Muscle layer of colon (tissue), 2 donors: ENCODE measurements around the gene KANK2.
A peak's percentile ranks its signal among the peaks of the same experiment; 100 is the strongest.

ENCODE experiments used
- H3K27ac ChIP-seq: one replicate; pipeline ENCODE4 v1.7.0; 2013; ENCODE audit warnings: low read depth, mild to moderate bottlenecking, low read length, moderate library complexity
- H3K27me3 ChIP-seq, 2 donors: one replicate each; pipeline ENCODE4 v1.7.0; 2013; ENCODE audit warnings: low read length in 2 of 2, mild to moderate bottlenecking in 2 of 2; ENCODE audit not compliant: insufficient read depth in 2 of 2, control insufficient read depth in 1 of 2
- H3K36me3 ChIP-seq: one replicate; pipeline ENCODE4 v1.7.0; 2013; ENCODE audit warnings: mild to moderate bottlenecking, low read length; ENCODE audit not compliant: insufficient read depth
- H3K4me1 ChIP-seq: one replicate; pipeline ENCODE4 v1.7.0; 2013; ENCODE audit warnings: mild to moderate bottlenecking, low read length; ENCODE audit not compliant: insufficient read depth
- H3K4me3 ChIP-seq, 2 donors: one replicate each; pipeline ENCODE4 v1.7.0; 2013; ENCODE audit warnings: low read length in 2 of 2, low read depth in 1 of 2, mild to moderate bottlenecking in 1 of 2, moderate library complexity in 1 of 2
- H3K9ac ChIP-seq: one replicate; pipeline ENCODE4 v1.7.0; 2013; ENCODE audit warnings: low read length
- H3K9me3 ChIP-seq: one replicate; pipeline ENCODE4 v1.7.0; 2013; ENCODE audit warnings: mild to moderate bottlenecking, low read length
- donor health status: abdominal sarcoma.
- donor health status: Adenocarcinoma of cecum.

Gene KANK2

DNA sequence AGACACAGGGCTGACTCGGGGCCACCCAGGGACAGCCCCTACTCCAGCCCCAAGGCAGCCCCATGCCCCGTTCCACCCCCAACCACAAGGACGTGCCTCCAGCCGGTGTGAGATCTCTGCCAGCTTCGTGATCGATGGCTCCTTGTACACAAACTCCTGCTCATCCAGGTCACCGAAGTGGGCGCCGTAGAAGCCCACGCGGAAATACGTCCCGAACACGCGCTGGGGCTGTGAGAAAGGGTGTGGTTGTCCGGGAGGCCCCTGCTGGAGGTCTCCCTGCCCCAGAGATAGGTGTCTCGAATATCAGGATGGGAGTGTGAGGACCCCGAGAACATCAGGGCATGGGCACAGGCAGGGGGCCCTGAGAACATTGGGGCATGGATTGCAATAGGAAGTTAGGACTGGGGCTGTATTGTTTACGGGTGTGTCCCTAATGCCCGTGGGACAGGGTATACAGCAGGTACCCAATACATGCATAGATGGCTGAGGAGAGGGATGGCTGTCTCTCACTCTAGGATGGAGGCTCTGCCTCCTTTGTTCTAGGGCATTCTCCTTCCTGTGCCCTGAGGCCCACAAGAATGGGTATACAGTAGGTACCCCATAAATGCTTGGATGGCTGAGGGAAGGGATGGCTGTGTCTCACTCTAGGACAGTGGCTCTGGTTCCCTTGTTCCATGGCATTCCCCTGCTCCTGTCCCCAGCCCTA, 5.3 kb upstream of the KANK2 start:
- peaks cover 41% of the 10 kb centered on the region for H3K4me1 ChIP-seq
- peak overlapping the region in 1 of 2 donors; percentile 26 for H3K4me3 ChIP-seq
- peak overlapping the region; percentile 49 for H3K9ac ChIP-seq
- peaks cover 12% of the 10 kb centered on the region for H3K36me3 ChIP-seq
- H3K27ac ChIP-seq: peak overlapping the region; percentile 89
- H3K27me3 ChIP-seq: no peaks in the 10 kb centered on the region
- no peaks in the 10 kb centered on the region for H3K9me3 ChIP-seq

GRCh38 chr19:11201791-11202190, 4.4 kb upstream of the KANK2 start:
- peaks cover 12% of the 10 kb centered on the region for H3K36me3 ChIP-seq
- H3K9ac ChIP-seq: no peak overlapping the region
- peaks cover 41% of the 10 kb centered on the region for H3K4me1 ChIP-seq
- H3K27ac ChIP-seq: peak overlapping the region; percentile 89
- H3K9me3 ChIP-seq: no peaks in the 10 kb centered on the region
- H3K27me3 ChIP-seq: no peaks in the 10 kb centered on the region
- no peak overlapping the region for H3K4me3 ChIP-seq

DNA sequence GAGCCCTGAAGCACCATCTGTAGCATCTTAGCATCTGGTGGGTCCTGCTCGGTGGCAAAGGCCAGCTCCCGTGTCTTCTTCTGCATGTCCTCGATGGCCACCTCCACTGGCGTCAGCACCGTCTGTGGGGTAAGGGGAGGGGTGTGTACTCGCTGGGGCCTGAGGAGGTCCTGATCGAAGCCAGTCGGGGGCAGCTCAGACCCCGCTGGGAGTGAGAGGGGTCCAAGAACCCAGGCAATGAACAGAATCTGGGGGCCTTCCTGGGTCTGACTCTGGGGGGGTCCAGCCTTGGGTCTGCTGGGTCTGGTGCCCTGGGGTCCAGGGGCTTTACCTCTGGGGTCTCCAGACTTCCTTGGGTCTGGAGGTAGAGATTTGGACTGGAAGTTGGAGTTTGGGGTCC, 3.6 kb upstream of the KANK2 start:
- Histone ChIP-seq H3K9ac (no peak overlapping the region), H3K27me3 (no peaks in the 10 kb centered on the region), H3K4me3 (no peak overlapping the region), H3K36me3 (peaks cover 11% of the 10 kb centered on the region), H3K27ac (peak overlapping the region; percentile 34), H3K9me3 (no peaks in the 10 kb centered on the region), H3K4me1 (peaks cover 41% of the 10 kb centered on the region)

GRCh38 chr19:11200015-11200574, 2.8 kb upstream of the KANK2 start:
- H3K36me3 ChIP-seq: peaks cover 8% of the 10 kb centered on the region
- H3K4me3 ChIP-seq: no peak overlapping the region
- H3K9ac ChIP-seq: no peak overlapping the region
- H3K9me3 ChIP-seq: no peaks in the 10 kb centered on the region
- H3K27me3 ChIP-seq: no peaks in the 10 kb centered on the region
- H3K27ac ChIP-seq: no peak overlapping the region
- peaks cover 43% of the 10 kb centered on the region for H3K4me1 ChIP-seq

- peaks cover 43% of the 10 kb centered on the region for H3K4me1 ChIP-seq
- no peaks in the 10 kb centered on the region for H3K9me3 ChIP-seq
- peaks cover 8% of the 10 kb centered on the region for H3K36me3 ChIP-seq
- peak overlapping the region; percentile 72 for H3K27ac ChIP-seq
- H3K9ac ChIP-seq: no peak overlapping the region
- no peaks in the 10 kb centered on the region for H3K27me3 ChIP-seq
- no peak overlapping the region for H3K4me3 ChIP-seq
Measured at GRCh38 chr19:11199517-11199916, 2.2 kb upstream of the KANK2 start.

DNA sequence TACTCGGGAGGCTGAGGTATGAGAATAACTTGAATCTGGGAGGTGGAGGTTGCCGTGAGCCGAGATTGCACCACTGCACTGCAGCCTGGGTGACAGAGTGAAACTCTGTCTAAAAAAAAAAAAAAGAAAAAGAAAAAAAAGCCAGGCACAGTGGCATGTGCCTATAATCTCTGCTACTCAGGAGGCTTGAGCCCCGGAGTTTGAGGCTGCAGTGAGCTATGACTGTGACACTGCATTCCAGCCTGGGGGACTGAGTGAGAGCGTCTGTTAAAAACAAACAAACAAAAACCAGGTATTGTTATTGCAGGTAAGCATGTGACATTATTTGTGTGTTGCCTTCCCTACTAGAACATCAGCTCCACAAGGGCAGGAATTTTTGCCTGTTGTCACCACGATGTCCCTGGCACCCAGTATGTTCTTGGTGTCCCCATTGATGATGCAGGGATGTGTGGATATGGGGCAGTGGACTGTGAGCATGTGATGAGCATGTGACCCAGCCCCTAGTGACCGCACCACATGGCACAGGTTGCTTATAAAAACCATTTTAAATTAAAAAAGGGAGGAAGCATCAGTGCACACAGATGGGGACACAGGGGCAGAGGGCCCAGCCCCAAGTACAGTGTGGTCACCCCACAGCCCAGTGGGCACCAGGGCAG, 1.6 kb upstream of the KANK2 start:
- no peaks in the 10 kb centered on the region for H3K9me3 ChIP-seq
- H3K4me3 ChIP-seq: no peak overlapping the region
- H3K36me3 ChIP-seq: peaks cover 13% of the 10 kb centered on the region
- H3K9ac ChIP-seq: no peak overlapping the region
- peaks cover 44% of the 10 kb centered on the region for H3K4me1 ChIP-seq
- H3K27me3 ChIP-seq: no peaks in the 10 kb centered on the region
- peak overlapping the region; percentile 72 for H3K27ac ChIP-seq

GRCh38 chr19:11198175-11198534, 810 bp upstream of the KANK2 start:
- Histone ChIP-seq H3K9ac (peak overlapping the region; percentile 14), H3K36me3 (peaks cover 20% of the 10 kb centered on the region), H3K9me3 (no peaks in the 10 kb centered on the region), H3K27me3 (no peaks in the 10 kb centered on the region), H3K4me1 (peaks cover 50% of the 10 kb centered on the region), H3K4me3 (peak overlapping the region in 1 of 2 donors; percentile 20), H3K27ac (peak overlapping the region; percentile 97)

DNA sequence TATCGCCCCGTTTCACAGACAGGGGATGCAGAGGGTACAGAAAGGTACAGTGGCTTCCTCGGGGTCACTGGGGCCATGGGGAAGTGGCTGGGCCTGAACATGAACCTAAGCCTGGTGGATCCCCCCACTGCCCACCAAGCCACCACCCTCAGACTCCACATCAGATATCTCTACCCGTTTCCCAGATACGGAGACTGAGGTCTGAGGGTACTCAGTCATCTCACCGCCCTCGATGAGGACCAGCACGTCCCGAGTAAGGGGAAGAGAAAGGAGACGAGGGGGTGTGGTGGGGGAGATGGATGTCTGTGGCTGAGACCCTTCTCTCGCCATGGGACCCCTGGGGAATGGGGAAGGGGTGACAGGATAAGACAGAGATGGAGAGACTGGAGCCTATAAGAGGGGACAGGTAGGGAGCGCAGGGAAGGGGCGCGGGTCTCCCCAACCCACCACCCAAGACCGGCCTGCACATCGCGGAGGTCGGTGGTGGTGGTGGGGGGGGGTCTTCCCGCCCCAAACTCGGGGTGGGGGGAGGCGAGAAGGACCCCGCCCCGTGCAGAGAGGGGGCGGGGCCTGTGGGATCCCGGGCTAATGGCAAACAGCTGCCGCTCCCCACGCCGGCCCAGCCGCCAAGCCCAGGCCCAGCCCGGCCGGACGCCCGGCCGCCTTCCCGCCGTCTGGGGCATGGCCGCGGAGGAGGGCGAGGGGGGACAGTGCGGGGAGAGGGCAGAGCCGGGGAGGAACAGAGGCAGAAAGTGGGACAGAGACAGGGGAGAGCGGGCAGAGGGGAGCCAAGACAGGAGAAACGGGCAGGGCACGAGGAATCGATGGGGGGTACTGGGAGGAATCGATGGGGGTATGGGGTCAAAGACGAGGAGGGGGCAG, 698 bp downstream of the KANK2 start:
- Histone ChIP-seq H3K27ac (peak overlapping the region; percentile 97), H3K36me3 (peaks cover 32% of the 10 kb centered on the region), H3K4me3 (peak overlapping the region; percentile 88 to 97), H3K4me1 (peaks cover 52% of the 10 kb centered on the region), H3K9me3 (no peaks in the 10 kb centered on the region), H3K27me3 (no peaks in the 10 kb centered on the region), H3K9ac (peak overlapping the region; percentile 90)

- Histone ChIP-seq H3K9ac (peak overlapping the region; percentile 66), H3K4me1 (peaks cover 61% of the 10 kb centered on the region), H3K9me3 (no peaks in the 10 kb centered on the region), H3K27me3 (no peaks in the 10 kb centered on the region), H3K27ac (peak overlapping the region; percentile 92), H3K36me3 (peaks cover 33% of the 10 kb centered on the region), H3K4me3 (peak overlapping the region; percentile 88 to 97)
Measured at GRCh38 chr19:11195681-11196080, 1.7 kb downstream of the KANK2 start.

GRCh38 chr19:11194656-11195558, 2.4 kb downstream of the KANK2 start:
- H3K27ac ChIP-seq: peak overlapping the region; percentile 92
- H3K27me3 ChIP-seq: no peaks in the 10 kb centered on the region
- H3K4me1 ChIP-seq: peaks cover 69% of the 10 kb centered on the region
- H3K36me3 ChIP-seq: peaks cover 32% of the 10 kb centered on the region
- peak overlapping the region; percentile 66 for H3K9ac ChIP-seq
- peak overlapping the region; percentile 40 to 97 for H3K4me3 ChIP-seq
- H3K9me3 ChIP-seq: no peaks in the 10 kb centered on the region
